SK-N-SH (cell line): ENCODE results near the gene NKX3-2. TPM values are rescaled to one million over a fixed set of nuclear protein-coding genes. Genes with fewer than 3 reads are reported as not detected.

Source experiments
- CTCF ChIA-PET: fragments of 300-600, 350-600 bp; formaldehyde crosslinking; extraction: SDS; loops from one replicate; lab custom pipeline; 2021; lab: Yijun Ruan, JAX
- POLR2A ChIA-PET: fragments of 350-600 bp; sonication (Branson Sonifier 250); formaldehyde crosslinking; extraction: SDS; loops from one replicate; lab custom pipeline; 2020; ENCODE audit warnings: antibody characterized with exemption, inconsistent platforms; lab: Yijun Ruan, JAX
- DNase-seq: peaks from one replicate; pipeline ENCODE4 v3.0.0; 2012
- H2AFZ ChIP-seq: fragments of 200-600 bp; sonication (generic); 2 replicates; pipeline ENCODE4 v1.8.1; 2016; ENCODE audit warnings: antibody characterized with exemption, mild to moderate bottlenecking, low read depth
- H3F3A ChIP-seq: fragments of 200-600 bp; sonication (generic); replicated peaks from 2 replicates; pipeline ENCODE3; 2016; ENCODE audit warnings: antibody characterized with exemption, mild to moderate bottlenecking; ENCODE audit not compliant: insufficient read depth
- H3K27ac ChIP-seq, 2 experiments: fragments of 200-500 bp in 1 of 2; fragments of 200-600 bp in 1 of 2; sonication (Bioruptor generic) in 1 of 2; sonication (generic), shearing (Covaris generic) in 1 of 2; 2 replicates each; pipeline versions ENCODE4 v1.5.1 to v1.6.1; 2014 to 2016; ENCODE audit warnings: low read depth in 2 of 2, inconsistent platforms in 1 of 2, low read length in 1 of 2, mild to moderate bottlenecking in 1 of 2, mixed read lengths in 1 of 2
- H3K27me3 ChIP-seq: fragments of 200-600 bp; sonication (generic), shearing (Covaris generic); 2 replicates; pipeline ENCODE4 v1.6.1; 2016; ENCODE audit warnings: mixed run types; ENCODE audit not compliant: insufficient read depth
- H3K36me3 ChIP-seq, 2 experiments: fragments of 200-500 bp in 1 of 2; fragments of 200-600 bp in 1 of 2; sonication (Bioruptor generic) in 1 of 2; sonication (generic) in 1 of 2; replicated peaks in 1 of 2; 2 replicates each; pipeline versions ENCODE3 to v1.5.1; 2014 to 2016; ENCODE audit warnings: low read length in 1 of 2, mild to moderate bottlenecking in 1 of 2; ENCODE audit not compliant: insufficient read depth in 2 of 2, control insufficient read depth in 1 of 2
- H3K4me1 ChIP-seq, 2 experiments: fragments of 200-500 bp in 1 of 2; fragments of 200-600 bp in 1 of 2; sonication (Bioruptor generic) in 1 of 2; sonication (generic), shearing (Covaris generic) in 1 of 2; 2 replicates each; pipeline versions ENCODE4 v1.5.1 to v1.6.1; 2014 to 2016; ENCODE audit warnings: low read depth in 1 of 2, low read length in 1 of 2, mixed run types in 1 of 2; ENCODE audit not compliant: insufficient read depth in 2 of 2, control insufficient read depth in 1 of 2
- H3K4me2 ChIP-seq: fragments of 200-600 bp; sonication (generic), shearing (Covaris generic); 2 replicates; pipeline ENCODE4 v1.6.1; 2017; ENCODE audit warnings: mixed run types
- H3K4me3 ChIP-seq, 2 experiments: fragments of 200-500 bp in 1 of 2; fragments of 200-600 bp in 1 of 2; sonication (Bioruptor generic) in 1 of 2; sonication (generic), shearing (Covaris generic) in 1 of 2; 2 replicates each; pipeline versions ENCODE4 v1.5.1 to v1.8.1; 2014 to 2016; ENCODE audit warnings: low read depth in 2 of 2, inconsistent platforms in 1 of 2, low read length in 1 of 2, mild to moderate bottlenecking in 1 of 2, mixed read lengths in 1 of 2, moderate library complexity in 1 of 2
- H3K79me2 ChIP-seq: fragments of 200-600 bp; sonication (generic); 2 replicates; pipeline ENCODE4 v1.8.1; 2017; ENCODE audit warnings: mild to moderate bottlenecking; ENCODE audit not compliant: insufficient read depth
- H3K9ac ChIP-seq: fragments of 200-600 bp; sonication (generic); 2 replicates; pipeline ENCODE4 v1.6.1; 2017; ENCODE audit warnings: mixed run types
- H3K9me2 ChIP-seq: fragments of 200-600 bp; sonication (generic); 2 replicates; pipeline ENCODE4 v1.6.1; 2017; ENCODE audit warnings: mixed run types
- H3K9me3 ChIP-seq: fragments of 200-600 bp; sonication (generic); 2 replicates; pipeline ENCODE4 v1.6.1; 2017; ENCODE audit warnings: mixed run types, mild to moderate bottlenecking, moderate library complexity
- H4K20me1 ChIP-seq: fragments of 200-600 bp; sonication (generic); 2 replicates; pipeline ENCODE4 v1.6.1; 2017; ENCODE audit warnings: mild to moderate bottlenecking, mixed run types; ENCODE audit not compliant: insufficient read depth
- ELF1 ChIP-seq: IDR thresholded peaks from 2 replicates; pipeline ENCODE4 v1.4.0; 2012
- EP300 ChIP-seq, 2 experiments: IDR thresholded peaks; 2 replicates each; pipeline versions ENCODE4 v1.4.0 to v1.6.1; 2012; ENCODE audit warnings: borderline replicate concordance in 1 of 2, low read depth in 1 of 2, low read length in 1 of 2
- EZH2phosphoT487 ChIP-seq: fragments of 200-600 bp; sonication (generic); IDR thresholded peaks from 2 replicates; pipeline ENCODE4 v1.6.1; 2017; ENCODE audit warnings: low read depth, mixed run types, mild to moderate bottlenecking, antibody characterized with exemption, moderate library complexity, borderline replicate concordance
- FOSL2 ChIP-seq: IDR thresholded peaks from 2 replicates; pipeline ENCODE4 v1.4.0; 2012; ENCODE audit warnings: low read depth, mild to moderate bottlenecking, moderate library complexity, borderline replicate concordance
- FOXM1 ChIP-seq: IDR thresholded peaks from 2 replicates; pipeline ENCODE4 v1.4.0; 2012; ENCODE audit warnings: low read depth, mild to moderate bottlenecking
- JUND ChIP-seq: IDR thresholded peaks from 2 replicates; pipeline ENCODE4 v1.4.0; 2012
- NFIC ChIP-seq: IDR thresholded peaks from 2 replicates; pipeline ENCODE4 v1.4.0; 2012; ENCODE audit warnings: borderline replicate concordance
- POLR2AphosphoS5 ChIP-seq: IDR thresholded peaks from 2 replicates; pipeline ENCODE4 v1.6.1; 2012; ENCODE audit warnings: low read depth, low read length
- RAD21 ChIP-seq: IDR thresholded peaks from 2 replicates; pipeline ENCODE4 v1.6.1; 2012; ENCODE audit warnings: mild to moderate bottlenecking, low read length
- RFX5 ChIP-seq: IDR thresholded peaks from 2 replicates; pipeline ENCODE4 v1.6.1; 2012; ENCODE audit warnings: mild to moderate bottlenecking, improper control_type of control experiment, low read length
- SIN3A ChIP-seq: IDR thresholded peaks from 2 replicates; pipeline ENCODE4 v1.6.1; 2012; ENCODE audit warnings: low read depth, mild to moderate bottlenecking, low read length, moderate library complexity, borderline replicate concordance
- SMC3 ChIP-seq: IDR thresholded peaks from 2 replicates; pipeline ENCODE4 v1.6.1; 2012; ENCODE audit warnings: low read depth, low read length, improper control_type of control experiment
- TAF1 ChIP-seq: IDR thresholded peaks from 2 replicates; pipeline ENCODE4 v1.6.1; 2012; ENCODE audit warnings: low read depth, mild to moderate bottlenecking, low read length, moderate library complexity, borderline replicate concordance
- TCF12 ChIP-seq: IDR thresholded peaks from 2 replicates; pipeline ENCODE4 v1.4.0; 2012
- WGBS: methylation state at CpG from one replicate; pipeline ENCODE4 v1.1.6; 2017; ENCODE audit warnings: low lambda C conversion rate; 5-methylcytosine and 5-hydroxymethylcytosine counted together
- polyA plus RNA-seq, 3 experiments: library from polyadenylated mRNA; depleted of rRNA; stranded (reverse); fragments of >200 nt; gene quantifications; 2 replicates each; pipeline ENCODE4 v1.2.3, GENCODE V29; 2012
- TF ChIP-seq, protein P1 (sequence below): fragments of 150-350 bp; IDR thresholded peaks from 2 replicates; pipeline ENCODE4 v1.6.1; 2017; ENCODE audit warnings: antibody characterized with exemption, low read length, low read depth, borderline replicate concordance
- TF ChIP-seq, protein P2 (sequence below): fragments of 150-350 bp; IDR thresholded peaks from 2 replicates; pipeline ENCODE4 v1.6.1; 2016; ENCODE audit warnings: mild to moderate bottlenecking, low read depth, low read length
- TF ChIP-seq, protein P3 (sequence below): IDR thresholded peaks from 2 replicates; pipeline ENCODE4 v1.4.0; 2012; ENCODE audit warnings: low read depth
- TF ChIP-seq, protein P4 (sequence below): IDR thresholded peaks from 2 replicates; pipeline ENCODE4; 2012

The NKX3-2 gene
- polyA plus RNA-seq, 1 of the 3 experiments (the other 2 are of a cell fraction), result 0.15 TPM

DNA sequence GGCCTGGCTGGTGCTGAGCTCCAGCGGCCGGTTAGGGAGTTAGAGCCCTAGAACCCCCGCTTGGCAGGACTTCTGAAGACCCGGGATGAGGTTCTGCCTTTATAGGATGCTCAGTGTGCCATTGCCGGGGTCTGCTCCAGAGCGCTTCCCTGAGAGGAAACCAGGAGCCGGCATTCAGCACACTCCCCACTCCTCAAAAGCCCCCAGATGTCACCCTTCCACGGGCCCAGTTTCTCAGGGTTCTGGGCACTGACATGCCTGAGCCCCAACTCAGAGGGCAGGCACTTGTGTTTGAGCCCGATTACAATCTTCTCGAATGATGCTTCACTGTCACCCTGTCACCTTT is 6.5 kb downstream of the NKX3-2 start:
- Histone ChIP-seq H3K9me2 (no peaks in the 10 kb centered on the region), H3K79me2 (no peaks in the 10 kb centered on the region), H3K4me3 (no peak overlapping the region), H3K9me3 (no peaks in the 10 kb centered on the region), H4K20me1 (no peaks in the 10 kb centered on the region), H3K27me3 (peaks cover 95% of the 10 kb centered on the region), H3K4me2 (no peak overlapping the region), H2AFZ (no peak overlapping the region), H3K4me1 (peaks cover 0 to 3% of the 10 kb centered on the region in 2 experiments; a peak in 1 of 4 replicates), H3K27ac (no peak overlapping the region), H3K36me3 (no peaks in the 10 kb centered on the region), H3K9ac (no peak overlapping the region), H3F3A (no peaks in the 10 kb centered on the region)
- CTCF ChIA-PET, result interaction anchor here (1.4 kb wide), 1 partner anchor 685 kb away, joined by 3 read pairs; no protein-coding TSS in a partner anchor
- POLR2A ChIA-PET, result no interaction called here
- TF ChIP-seq EP300 (IDR thresholded peaks at IDR 0.05; ENCODE audit: borderline replicate concordance in 1 of 2, low read depth in 1 of 2, low read length in 1 of 2) (no peak), SIN3A (no peak), NFIC (no peak), RAD21 (no peak), POLR2AphosphoS5 (no peak), FOSL2 (no peak)
- TF ChIP-seq, protein P1, sequence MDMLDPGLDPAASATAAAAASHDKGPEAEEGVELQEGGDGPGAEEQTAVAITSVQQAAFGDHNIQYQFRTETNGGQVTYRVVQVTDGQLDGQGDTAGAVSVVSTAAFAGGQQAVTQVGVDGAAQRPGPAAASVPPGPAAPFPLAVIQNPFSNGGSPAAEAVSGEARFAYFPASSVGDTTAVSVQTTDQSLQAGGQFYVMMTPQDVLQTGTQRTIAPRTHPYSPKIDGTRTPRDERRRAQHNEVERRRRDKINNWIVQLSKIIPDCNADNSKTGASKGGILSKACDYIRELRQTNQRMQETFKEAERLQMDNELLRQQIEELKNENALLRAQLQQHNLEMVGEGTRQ, result no peak
- TF ChIP-seq, protein P2, sequence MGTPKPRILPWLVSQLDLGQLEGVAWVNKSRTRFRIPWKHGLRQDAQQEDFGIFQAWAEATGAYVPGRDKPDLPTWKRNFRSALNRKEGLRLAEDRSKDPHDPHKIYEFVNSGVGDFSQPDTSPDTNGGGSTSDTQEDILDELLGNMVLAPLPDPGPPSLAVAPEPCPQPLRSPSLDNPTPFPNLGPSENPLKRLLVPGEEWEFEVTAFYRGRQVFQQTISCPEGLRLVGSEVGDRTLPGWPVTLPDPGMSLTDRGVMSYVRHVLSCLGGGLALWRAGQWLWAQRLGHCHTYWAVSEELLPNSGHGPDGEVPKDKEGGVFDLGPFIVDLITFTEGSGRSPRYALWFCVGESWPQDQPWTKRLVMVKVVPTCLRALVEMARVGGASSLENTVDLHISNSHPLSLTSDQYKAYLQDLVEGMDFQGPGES, result no peak
- peak; percentile 31 for DNase-seq
- WGBS, result 30% methylated on average over 7 of the region's 10 CpGs

DNA sequence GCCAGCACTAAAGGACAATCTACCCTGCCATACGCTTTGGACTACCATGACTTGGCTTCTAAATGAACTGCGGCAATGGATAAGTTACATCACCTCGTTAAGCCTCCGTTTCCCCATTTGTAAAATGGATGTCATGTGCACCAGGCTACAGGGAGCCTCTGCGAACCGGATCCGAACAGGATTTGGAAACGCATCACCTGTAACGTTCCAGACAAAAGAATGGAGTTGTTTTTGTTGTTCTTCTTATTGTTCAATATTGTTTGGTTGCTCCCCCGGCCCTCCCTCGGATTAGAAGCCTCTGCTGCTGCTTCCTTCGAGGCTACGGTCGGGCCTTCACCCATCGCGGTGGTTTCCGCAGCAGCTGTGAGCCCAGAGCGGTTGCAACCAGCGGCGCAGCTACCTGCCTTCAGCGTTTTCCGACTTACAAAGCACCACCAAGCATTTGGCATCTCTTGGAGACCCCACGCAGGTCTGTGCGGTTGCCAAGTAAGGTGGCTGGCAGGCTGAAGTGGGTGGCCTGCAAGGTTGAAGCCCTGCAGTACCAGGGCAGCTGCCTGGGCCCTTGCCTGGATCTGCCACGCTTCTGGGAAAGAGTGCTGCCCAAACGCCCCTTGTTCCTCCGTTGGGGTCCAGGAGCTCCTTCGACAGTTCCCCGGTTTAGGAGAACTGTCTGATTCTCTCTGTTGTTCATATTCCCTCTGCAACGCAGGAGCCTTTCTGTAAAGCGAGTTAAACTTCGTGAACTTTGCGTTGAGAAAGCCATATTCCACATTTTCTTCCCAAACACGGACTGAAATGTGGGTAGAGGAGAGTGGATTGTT is 7.1 kb downstream of the NKX3-2 start:
- Histone ChIP-seq H3K27ac (no peak overlapping the region), H3K4me1 (peaks cover 0 to 3% of the 10 kb centered on the region in 2 experiments; a peak in 1 of 4 replicates), H3K9me3 (no peaks in the 10 kb centered on the region), H3F3A (peaks cover 1% of the 10 kb centered on the region), H4K20me1 (no peaks in the 10 kb centered on the region), H3K27me3 (peaks cover 93% of the 10 kb centered on the region), H2AFZ (no peak overlapping the region), H3K4me2 (no peak overlapping the region), H3K79me2 (no peaks in the 10 kb centered on the region), H3K36me3 (no peaks in the 10 kb centered on the region), H3K4me3 (no peak overlapping the region), H3K9me2 (no peaks in the 10 kb centered on the region), H3K9ac (no peak overlapping the region)
- ChIA-PET POLR2A (no interaction called here), CTCF (interaction anchor here (1.2 to 1.4 kb wide), 2 partner anchors 10 to 685 kb away, joined by 3 read pairs; no protein-coding TSS in a partner anchor)
- WGBS, result 49% methylated on average over 26 of the region's 34 CpGs
- no peak for TF ChIP-seq TCF12
- no peak for TF ChIP-seq FOXM1
- no peak for TF ChIP-seq EZH2phosphoT487
- TF ChIP-seq, protein P3, sequence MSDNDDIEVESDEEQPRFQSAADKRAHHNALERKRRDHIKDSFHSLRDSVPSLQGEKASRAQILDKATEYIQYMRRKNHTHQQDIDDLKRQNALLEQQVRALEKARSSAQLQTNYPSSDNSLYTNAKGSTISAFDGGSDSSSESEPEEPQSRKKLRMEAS, result no peak
- no peak for TF ChIP-seq ELF1
- no peak for TF ChIP-seq FOSL2
- no peak for TF ChIP-seq JUND
- TF ChIP-seq SMC3, result no peak
- TF ChIP-seq, protein P4, sequence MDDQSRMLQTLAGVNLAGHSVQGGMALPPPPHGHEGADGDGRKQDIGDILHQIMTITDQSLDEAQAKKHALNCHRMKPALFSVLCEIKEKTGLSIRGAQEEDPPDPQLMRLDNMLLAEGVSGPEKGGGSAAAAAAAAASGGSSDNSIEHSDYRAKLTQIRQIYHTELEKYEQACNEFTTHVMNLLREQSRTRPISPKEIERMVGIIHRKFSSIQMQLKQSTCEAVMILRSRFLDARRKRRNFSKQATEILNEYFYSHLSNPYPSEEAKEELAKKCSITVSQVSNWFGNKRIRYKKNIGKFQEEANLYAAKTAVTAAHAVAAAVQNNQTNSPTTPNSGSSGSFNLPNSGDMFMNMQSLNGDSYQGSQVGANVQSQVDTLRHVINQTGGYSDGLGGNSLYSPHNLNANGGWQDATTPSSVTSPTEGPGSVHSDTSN, result no peak
- TF ChIP-seq RFX5, result no peak
- TF ChIP-seq EP300 (IDR thresholded peaks at IDR 0.05; ENCODE audit: borderline replicate concordance in 1 of 2, low read depth in 1 of 2, low read length in 1 of 2), result no peak
- TF ChIP-seq, protein P1, result no peak
- TF ChIP-seq TAF1, result no peak
- peak; percentile 21 for DNase-seq
